ENCODE data around the gene GGA1. TPM values are rescaled to one million over a fixed set of nuclear protein-coding genes. Genes with fewer than 3 reads are reported as not detected.

GGA1 gene
- total RNA-seq, 2 donors from 2014 or later = 45.7 to 90.2 TPM

DNA sequence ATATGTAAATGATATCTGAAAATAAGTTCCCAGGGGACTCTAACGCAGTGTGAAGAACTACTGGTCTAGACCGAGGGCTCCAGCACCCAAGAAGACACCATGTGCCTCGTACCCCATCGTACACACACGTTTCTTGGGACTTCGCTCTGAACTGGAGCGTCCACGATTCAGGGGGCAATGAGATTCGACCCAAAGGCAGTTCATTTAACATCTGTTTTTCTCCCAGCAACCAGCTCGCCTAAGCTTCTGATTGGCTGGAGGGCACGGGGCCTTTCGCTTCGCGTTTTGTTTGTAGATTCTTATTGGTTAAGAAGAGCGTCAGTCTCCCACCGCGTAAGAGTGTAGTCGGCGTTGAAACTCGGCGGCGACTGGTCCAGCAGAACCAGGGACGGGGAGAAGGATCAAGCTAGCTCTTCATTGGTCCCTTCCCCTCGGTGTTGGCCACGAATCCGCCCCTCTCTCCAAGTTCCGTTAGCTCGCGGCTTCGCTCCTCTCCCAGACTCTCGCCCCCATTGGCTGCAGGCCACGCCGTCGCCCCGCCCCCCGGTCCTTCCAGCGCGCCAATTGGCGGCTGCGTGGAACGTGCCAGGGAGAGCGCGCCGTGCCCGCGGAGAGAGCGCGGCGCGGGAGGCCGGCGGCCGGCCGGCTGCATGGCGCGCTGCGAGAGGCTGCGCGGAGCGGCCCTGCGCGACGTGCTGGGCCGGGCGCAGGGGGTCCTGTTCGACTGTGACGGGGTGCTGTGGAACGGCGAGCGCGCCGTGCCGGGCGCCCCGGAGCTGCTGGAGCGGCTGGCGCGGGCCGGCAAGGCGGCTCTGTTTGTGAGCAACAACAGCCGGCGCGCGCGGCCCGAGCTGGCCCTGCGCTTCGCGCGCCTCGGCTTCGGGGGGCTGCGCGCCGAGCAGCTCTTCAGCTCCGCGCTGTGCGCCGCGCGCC lies 49.8 kb downstream of the GGA1 start, which contains the start of gene PDXP:
PDXP (plus strand) TSS at position 591 of the 933 bp plus-strand sequence; CDS start at position 651, 60 bp downstream.
- peak; percentile 100 for DNase-seq
- H3K9ac ChIP-seq (ENCODE audit: low read depth in 2 of 2, low read length in 2 of 2) = peak within 1 kb of the TSS; percentile 89 to 91
- no peaks in the 10 kb centered on the region for H3K9me3 ChIP-seq
- H3K4me1 ChIP-seq = peaks cover 16% of the 10 kb centered on the region
- peak within 1 kb of the TSS; percentile 60 for H3K4me3 ChIP-seq
- intact Hi-C loops (cut with DNase I) = no loop called here
- TF ChIP-seq, protein P1, sequence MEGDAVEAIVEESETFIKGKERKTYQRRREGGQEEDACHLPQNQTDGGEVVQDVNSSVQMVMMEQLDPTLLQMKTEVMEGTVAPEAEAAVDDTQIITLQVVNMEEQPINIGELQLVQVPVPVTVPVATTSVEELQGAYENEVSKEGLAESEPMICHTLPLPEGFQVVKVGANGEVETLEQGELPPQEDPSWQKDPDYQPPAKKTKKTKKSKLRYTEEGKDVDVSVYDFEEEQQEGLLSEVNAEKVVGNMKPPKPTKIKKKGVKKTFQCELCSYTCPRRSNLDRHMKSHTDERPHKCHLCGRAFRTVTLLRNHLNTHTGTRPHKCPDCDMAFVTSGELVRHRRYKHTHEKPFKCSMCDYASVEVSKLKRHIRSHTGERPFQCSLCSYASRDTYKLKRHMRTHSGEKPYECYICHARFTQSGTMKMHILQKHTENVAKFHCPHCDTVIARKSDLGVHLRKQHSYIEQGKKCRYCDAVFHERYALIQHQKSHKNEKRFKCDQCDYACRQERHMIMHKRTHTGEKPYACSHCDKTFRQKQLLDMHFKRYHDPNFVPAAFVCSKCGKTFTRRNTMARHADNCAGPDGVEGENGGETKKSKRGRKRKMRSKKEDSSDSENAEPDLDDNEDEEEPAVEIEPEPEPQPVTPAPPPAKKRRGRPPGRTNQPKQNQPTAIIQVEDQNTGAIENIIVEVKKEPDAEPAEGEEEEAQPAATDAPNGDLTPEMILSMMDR (IDR thresholded peaks at IDR 0.05) = no peak
- H3K27ac ChIP-seq = peak within 1 kb of the TSS; percentile 59
- no peaks in the 10 kb centered on the region for H3K36me3 ChIP-seq
- H3K27me3 ChIP-seq = no peaks in the 10 kb centered on the region

DNA sequence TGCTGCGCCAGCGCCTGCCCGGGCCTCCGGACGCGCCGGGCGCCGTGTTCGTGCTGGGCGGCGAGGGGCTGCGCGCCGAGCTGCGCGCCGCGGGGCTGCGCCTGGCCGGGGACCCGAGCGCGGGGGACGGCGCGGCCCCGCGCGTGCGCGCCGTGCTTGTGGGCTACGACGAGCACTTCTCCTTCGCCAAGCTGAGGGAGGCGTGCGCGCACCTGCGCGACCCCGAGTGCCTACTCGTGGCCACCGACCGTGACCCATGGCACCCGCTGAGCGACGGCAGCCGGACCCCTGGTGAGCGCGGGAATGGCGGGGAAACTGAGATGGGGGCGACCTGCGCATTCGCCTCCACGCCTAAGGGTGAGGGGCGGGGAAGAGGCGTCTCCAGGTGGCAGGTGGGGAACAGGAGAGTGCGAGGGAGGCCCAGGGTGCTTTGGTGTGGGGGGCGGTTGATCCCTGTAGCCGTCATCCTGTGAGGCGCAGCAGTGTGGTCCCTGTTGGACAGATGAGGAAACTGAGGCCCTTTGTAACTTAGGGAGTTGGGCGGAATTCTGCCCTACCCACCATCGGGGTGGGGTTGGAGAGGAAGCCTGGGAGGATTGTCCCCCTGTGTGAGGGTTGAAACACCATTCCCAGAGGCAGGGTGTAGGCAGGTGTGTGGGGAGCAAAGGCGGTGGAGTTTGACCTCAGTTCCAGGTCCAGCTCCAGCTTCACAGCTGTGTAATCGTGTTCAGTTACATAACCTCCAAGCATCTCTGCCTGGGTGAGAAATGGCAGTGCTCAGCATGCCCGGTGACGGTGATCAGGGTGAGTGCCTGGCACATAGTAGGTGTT lies 50.6 kb downstream of the GGA1 start:
- Histone ChIP-seq H3K9me3 (no peaks in the 10 kb centered on the region), H3K4me3 (peak overlapping the region; percentile 60), H3K27ac (peak overlapping the region; percentile 59), H3K36me3 (no peaks in the 10 kb centered on the region), H3K9ac (ENCODE audit: low read depth in 2 of 2, low read length in 2 of 2) (peak overlapping the region; percentile 89 to 91), H3K27me3 (no peaks in the 10 kb centered on the region), H3K4me1 (peaks cover 16% of the 10 kb centered on the region)
- peak; percentile 85 for DNase-seq
- intact Hi-C loops (cut with DNase I) = no loop called here
- TF ChIP-seq, protein P1 (IDR thresholded peaks at IDR 0.05) = no peak

DNA sequence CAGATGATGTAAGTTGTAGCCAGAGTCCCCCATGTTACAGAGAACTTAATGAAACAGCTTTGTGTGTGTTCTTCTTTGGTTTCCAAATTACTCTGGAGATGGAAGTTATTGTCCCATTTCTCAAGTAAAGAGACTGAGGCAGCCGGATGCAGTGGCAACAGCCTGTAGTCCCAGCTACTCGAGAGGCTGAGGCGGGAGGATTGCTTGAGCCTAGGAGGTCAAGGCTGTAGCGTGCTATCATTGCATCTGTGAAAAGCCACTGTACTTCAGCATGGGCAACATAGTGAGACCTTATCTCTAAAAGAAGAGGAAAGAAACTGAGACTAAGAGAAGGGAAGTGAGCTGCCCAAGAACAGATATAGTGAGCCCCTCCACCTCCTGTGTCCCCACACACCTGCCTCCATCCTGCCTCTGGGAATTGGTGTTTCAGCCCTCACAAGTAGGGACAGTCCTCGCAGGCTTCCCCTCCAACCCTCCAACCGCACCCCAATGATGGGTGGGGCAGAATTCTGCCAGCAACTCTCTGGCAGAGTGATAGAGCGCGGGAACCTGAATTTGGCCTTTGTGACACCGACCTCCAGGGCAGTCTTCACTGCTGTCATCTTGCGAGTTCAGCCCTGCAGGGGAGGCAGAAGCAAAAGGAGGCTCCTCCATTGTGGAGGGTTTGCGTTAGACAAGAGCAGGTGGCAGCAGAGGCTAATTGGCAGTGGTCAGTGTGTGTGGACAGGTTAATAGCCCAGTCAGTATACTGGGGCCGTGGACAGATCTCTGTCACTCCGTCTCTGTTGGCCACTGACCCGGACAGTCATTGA lies 51.5 kb downstream of the GGA1 start:
- no peaks in the 10 kb centered on the region for H3K36me3 ChIP-seq
- no peaks in the 10 kb centered on the region for H3K27me3 ChIP-seq
- H3K9me3 ChIP-seq = no peaks in the 10 kb centered on the region
- H3K27ac ChIP-seq = peak overlapping the region; percentile 37
- peak; percentile 69 for DNase-seq
- intact Hi-C loops (cut with DNase I) = no loop called here
- TF ChIP-seq, protein P1 (IDR thresholded peaks at IDR 0.05) = no peak
- H3K4me1 ChIP-seq = peaks cover 19% of the 10 kb centered on the region
- H3K4me3 ChIP-seq = peak overlapping the region; percentile 60
- peak overlapping the region; percentile 89 to 91 for H3K9ac ChIP-seq (ENCODE audit: low read depth in 2 of 2, low read length in 2 of 2)

DNA sequence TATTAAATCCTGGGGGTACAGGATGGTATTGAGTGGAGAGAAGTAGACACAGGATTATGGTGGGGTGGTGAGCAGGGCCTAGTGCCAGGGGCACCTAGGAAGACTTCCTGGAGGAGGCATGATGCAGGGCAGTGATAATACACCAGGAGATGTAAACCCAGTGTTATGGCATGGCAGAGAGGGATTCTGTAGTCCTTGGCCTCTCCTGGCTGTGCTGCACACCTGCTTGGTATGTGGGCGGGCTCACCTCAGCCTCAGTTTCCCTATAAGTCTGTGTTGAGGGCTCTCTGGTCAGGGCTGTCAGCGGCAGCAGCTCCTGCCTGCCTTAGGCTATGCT lies 52.0 kb downstream of the GGA1 start:
- H3K4me1 ChIP-seq = peaks cover 19% of the 10 kb centered on the region
- peak overlapping the region; percentile 60 for H3K4me3 ChIP-seq
- no peak for DNase-seq

More for the DNA sequence above, 52.0 kb downstream of the GGA1 start:
- Histone ChIP-seq H3K9me3 (no peaks in the 10 kb centered on the region), H3K27ac (peak overlapping the region; percentile 37), H3K9ac (ENCODE audit: low read depth in 2 of 2, low read length in 2 of 2) (peak overlapping the region in 1 of 2 donors; percentile 91), H3K36me3 (no peaks in the 10 kb centered on the region), H3K27me3 (no peaks in the 10 kb centered on the region)
- intact Hi-C loops (cut with DNase I) = no loop called here
- TF ChIP-seq, protein P1 (IDR thresholded peaks at IDR 0.05) = no peak
